Mucosa of descending colon (tissue), 3 donors: ENCODE measurements around the gene ANTKMT. TPM values are rescaled to one million over a fixed set of nuclear protein-coding genes. Genes with fewer than 3 reads are reported as not detected.

Source experiments
- ATAC-seq: fragments of 200-7000 bp; cut with Tn5 transposase; one replicate; pipeline ENCODE4 v1.9.1; 2020; ENCODE audit warnings: mild to moderate bottlenecking, moderate library complexity
- DNase-seq, 3 donors: peaks; one replicate each; pipeline ENCODE4 v3.0.0-alpha.2; 2020
- H3K36me3 ChIP-seq: fragments of 200-600 bp; one replicate; pipeline ENCODE4 v1.8.0; 2021; ENCODE audit warnings: low read depth, mild to moderate bottlenecking
- H3K4me1 ChIP-seq: fragments of 200-600 bp; one replicate; pipeline ENCODE4 v1.8.0; 2021; ENCODE audit warnings: low read depth, mild to moderate bottlenecking
- H3K4me3 ChIP-seq: fragments of 200-600 bp; one replicate; pipeline ENCODE4 v1.8.0; 2021; ENCODE audit warnings: mild to moderate bottlenecking
- H3K9me3 ChIP-seq: fragments of 200-600 bp; one replicate; pipeline ENCODE4 v1.8.0; 2021; ENCODE audit warnings: mild to moderate bottlenecking
- intact Hi-C, 2 donors: fragments of 100-400 bp; cut with DNase I in 1 of 2; cut with micrococcal nuclease in 1 of 2; formaldehyde crosslinking; loops; one replicate each; pipeline versions ENCODE4 v1.11.0 to v1.11.1; 2022; cut with DNase I, micrococcal nuclease
- total RNA-seq, 3 donors: library from RNA; stranded (reverse); fragmentation: NEBNext Ultra II Directional in 2 of 3; extraction: Animal tissue kit (Norgen Biotek cat#: 25700) in 2 of 3; gene quantifications; one replicate each; pipeline versions ENCODE4 v1.2.1 to v1.2.4, GENCODE V29; 2021 to 2023
- TF ChIP-seq, protein P1 (sequence below): fragments of 200-600 bp; IDR thresholded peaks from one replicate; pipeline ENCODE4 v1.8.0; 2022; ENCODE audit warnings: antibody characterized with exemption, mild to moderate bottlenecking
- donor health status: DM: no; HTN: no; CAD: no; lungs with moderate emphysema.
- donor health status: DM: no; HTN: no; CAD: no.
- donor health status: DM: no; HTN: yes; CAD: no.

The ANTKMT gene
- total RNA-seq, 3 donors from 2014 or later: 36.2 to 39.9 (median 39.8) TPM

GRCh38 chr16:733382-734207 is 12.6 kb downstream of the ANTKMT start:
- peak in 1 of 3 donors; percentile 54 for DNase-seq
- intact Hi-C loops: no loop called here
- ATAC-seq: no peak
- TF ChIP-seq, protein P1, sequence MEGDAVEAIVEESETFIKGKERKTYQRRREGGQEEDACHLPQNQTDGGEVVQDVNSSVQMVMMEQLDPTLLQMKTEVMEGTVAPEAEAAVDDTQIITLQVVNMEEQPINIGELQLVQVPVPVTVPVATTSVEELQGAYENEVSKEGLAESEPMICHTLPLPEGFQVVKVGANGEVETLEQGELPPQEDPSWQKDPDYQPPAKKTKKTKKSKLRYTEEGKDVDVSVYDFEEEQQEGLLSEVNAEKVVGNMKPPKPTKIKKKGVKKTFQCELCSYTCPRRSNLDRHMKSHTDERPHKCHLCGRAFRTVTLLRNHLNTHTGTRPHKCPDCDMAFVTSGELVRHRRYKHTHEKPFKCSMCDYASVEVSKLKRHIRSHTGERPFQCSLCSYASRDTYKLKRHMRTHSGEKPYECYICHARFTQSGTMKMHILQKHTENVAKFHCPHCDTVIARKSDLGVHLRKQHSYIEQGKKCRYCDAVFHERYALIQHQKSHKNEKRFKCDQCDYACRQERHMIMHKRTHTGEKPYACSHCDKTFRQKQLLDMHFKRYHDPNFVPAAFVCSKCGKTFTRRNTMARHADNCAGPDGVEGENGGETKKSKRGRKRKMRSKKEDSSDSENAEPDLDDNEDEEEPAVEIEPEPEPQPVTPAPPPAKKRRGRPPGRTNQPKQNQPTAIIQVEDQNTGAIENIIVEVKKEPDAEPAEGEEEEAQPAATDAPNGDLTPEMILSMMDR: no peak
- Histone ChIP-seq H3K4me3 (no peak overlapping the region), H3K9me3 (no peaks in the 10 kb centered on the region), H3K4me1 (peaks cover 7% of the 10 kb centered on the region), H3K36me3 (peaks cover 9% of the 10 kb centered on the region)

- Histone ChIP-seq H3K4me3 (no peak overlapping the region), H3K36me3 (peaks cover 9% of the 10 kb centered on the region), H3K4me1 (peaks cover 9% of the 10 kb centered on the region), H3K9me3 (no peaks in the 10 kb centered on the region)
- intact Hi-C loops: no loop called here
- DNase-seq (peak in 1 of 3 donors; percentile 47), ATAC-seq (no peak)
- TF ChIP-seq, protein P1: no peak
These were observed 13.4 kb downstream of the ANTKMT start for GRCh38 chr16:734208-734980.

DNA sequence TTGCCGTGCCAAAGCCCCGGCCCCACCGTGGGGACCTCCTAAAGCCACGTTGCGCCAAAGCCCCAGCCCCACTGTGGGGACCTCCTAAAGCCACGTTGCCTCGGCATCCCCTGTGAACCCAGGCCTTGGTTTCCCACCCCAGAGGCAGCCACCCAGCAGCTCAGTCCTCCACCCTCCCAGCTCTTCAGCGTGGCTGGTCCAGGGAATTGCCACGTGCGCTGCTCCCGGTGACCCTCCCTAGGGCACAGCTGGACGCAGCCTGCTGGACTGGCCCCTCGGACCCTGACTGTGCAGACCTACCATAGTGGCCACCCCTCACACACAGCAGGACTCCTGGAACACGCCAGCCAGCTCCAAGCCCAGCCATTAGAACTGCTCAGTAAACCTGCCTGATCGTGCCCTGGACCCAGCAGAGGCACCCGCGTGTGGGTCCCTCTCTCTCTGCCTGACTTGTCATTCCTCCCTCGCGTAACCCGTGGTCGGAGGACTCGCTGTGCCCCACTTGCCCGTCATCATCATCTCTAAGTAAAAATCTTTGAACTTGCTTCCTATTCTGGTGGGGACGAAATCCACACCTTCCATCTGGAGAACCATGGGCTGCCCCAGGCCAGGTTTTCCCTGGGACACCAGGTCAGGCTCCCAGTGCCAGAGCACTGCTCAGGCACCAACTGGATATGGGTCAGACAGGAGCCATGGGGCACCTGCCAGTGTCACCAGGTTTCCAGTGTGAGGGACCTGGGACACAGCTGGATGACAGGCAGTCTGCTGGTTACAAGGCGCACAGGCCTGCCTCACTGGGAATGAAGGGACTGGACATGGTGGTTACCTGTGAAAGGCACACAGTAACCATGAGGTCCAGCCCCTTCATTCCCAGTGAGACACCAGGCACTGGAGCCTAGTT is 14.3 kb downstream of the ANTKMT start:
- TF ChIP-seq, protein P1: no peak
- Histone ChIP-seq H3K4me3 (no peak overlapping the region), H3K4me1 (peaks cover 17% of the 10 kb centered on the region), H3K36me3 (peaks cover 9% of the 10 kb centered on the region), H3K9me3 (no peaks in the 10 kb centered on the region)
- intact Hi-C loops: no loop called here
- DNase-seq (no peak), ATAC-seq (no peak)

- DNase-seq (no peak), ATAC-seq (no peak)
- TF ChIP-seq, protein P1: no peak
- H3K9me3 ChIP-seq: no peaks in the 10 kb centered on the region
- no peak overlapping the region for H3K4me3 ChIP-seq
- H3K36me3 ChIP-seq: peaks cover 9% of the 10 kb centered on the region
- intact Hi-C loops: no loop called here
- H3K4me1 ChIP-seq: peaks cover 18% of the 10 kb centered on the region
These were observed 15.1 kb downstream of the ANTKMT start for GRCh38 chr16:735982-736453.

DNA sequence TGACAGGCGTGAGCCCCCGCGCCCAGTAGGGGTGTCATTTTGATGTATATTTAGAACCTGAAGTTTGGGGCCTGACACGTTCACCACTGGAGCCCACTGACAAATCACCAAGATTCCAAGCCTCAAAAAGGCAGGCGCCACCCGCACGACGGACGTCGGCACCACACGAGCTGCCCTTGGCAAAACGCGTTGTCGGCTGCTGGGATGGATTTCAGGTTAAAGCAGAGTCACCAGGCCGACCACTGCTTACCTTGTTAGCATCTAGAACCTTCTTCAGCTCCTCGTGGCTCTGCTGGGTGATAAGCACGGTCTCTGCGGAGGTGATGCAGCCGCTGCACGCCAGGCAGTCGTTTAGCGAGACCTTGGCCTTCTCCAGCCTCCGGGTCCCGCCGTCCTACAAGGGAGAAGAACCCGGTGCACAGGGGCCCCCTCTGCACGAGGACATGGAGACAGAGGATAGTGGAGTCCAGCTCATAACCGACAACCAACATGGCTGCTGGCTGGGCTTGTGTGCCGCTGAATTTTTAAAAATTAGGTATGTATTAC is 16.1 kb downstream of the ANTKMT start:
- ATAC-seq: no peak
- TF ChIP-seq, protein P1: no peak
- peaks cover 9% of the 10 kb centered on the region for H3K36me3 ChIP-seq
- H3K9me3 ChIP-seq: no peaks in the 10 kb centered on the region
- intact Hi-C loops: no loop called here
- no peak overlapping the region for H3K4me3 ChIP-seq
- peak in 1 of 3 donors; percentile 49 for DNase-seq
- peaks cover 20% of the 10 kb centered on the region for H3K4me1 ChIP-seq
